HG02938 (cell line): ENCODE measurements around the gene CA14.
"Not testable (repeated sequence)": the region's sequence is repeated elsewhere in the genome, so short reads cannot be mapped to it uniquely, and the experiment has no call there.

Experiments used
- ATAC-seq: cut with Tn5 transposase; IDR thresholded peaks from one replicate; pipeline ENCODE4 v1.9.1; 2021; ENCODE audit warnings: mild to moderate bottlenecking, moderate library complexity; ENCODE audit not compliant: unreplicated experiment

The CA14 gene

GRCh38 chr1:150280138-150280707 is 22.6 kb downstream of the CA14 start:
- no peak for ATAC-seq

GRCh38 chr1:150281221-150281757 is 23.7 kb downstream of the CA14 start:
- ATAC-seq: no peak

GRCh38 chr1:150281758-150282557 is 24.4 kb downstream of the CA14 start, which contains the start of gene CIART:
Gene CIART, plus strand, starts transcription at chr1:150282554. Its CDS starts 714 bp downstream, at chr1:150283268.
- ATAC-seq: peak; percentile 71

GRCh38 chr1:150282558-150282958 is 25.0 kb downstream of the CA14 start:
- ATAC-seq: no peak

GRCh38 chr1:150283260-150283659 is 25.7 kb downstream of the CA14 start:
- ATAC-seq: no peak

- ATAC-seq: no peak
Observed at GRCh38 chr1:150288382-150288781, 30.8 kb downstream of the CA14 start.

GRCh38 chr1:150288822-150289221 is 31.2 kb downstream of the CA14 start:
- no peak for ATAC-seq

- ATAC-seq: peak; percentile 96
Observed at GRCh38 chr1:150293433-150294253, 36.1 kb downstream of the CA14 start, which contains the start of gene MRPS21. Gene MRPS21, plus strand, starts transcription at chr1:150293861. Its CDS starts 506 bp downstream, at chr1:150294367.

GRCh38 chr1:150295476-150295875 is 37.9 kb downstream of the CA14 start:
- ATAC-seq: no peak

GRCh38 chr1:150299716-150300115 is 42.1 kb downstream of the CA14 start:
- no peak for ATAC-seq

- ATAC-seq: no peak
Observed at GRCh38 chr1:150302338-150302737, 44.8 kb downstream of the CA14 start.

- no peak for ATAC-seq
Observed at GRCh38 chr1:150302902-150303301, 45.3 kb downstream of the CA14 start.

GRCh38 chr1:150308585-150308984 is 51.0 kb downstream of the CA14 start:
- not testable (repeated sequence) for ATAC-seq

- no peak for ATAC-seq
Observed at GRCh38 chr1:150309758-150310508, 52.4 kb downstream of the CA14 start.

GRCh38 chr1:150311762-150312161 is 54.2 kb downstream of the CA14 start:
- no peak for ATAC-seq
